HepG2 (cell line): ENCODE results near the gene ALOX5. TPM values are rescaled to one million over a fixed set of nuclear protein-coding genes. Genes with fewer than 3 reads are reported as not detected.

Experiments used
- ATAC-seq: fragments of 200-7000 bp; cut with Tn5 transposase; 3 replicates; pipeline ENCODE4 v1.9.1; 2020; ENCODE audit warnings: mild to moderate bottlenecking, moderate library complexity
- BruUV-seq: library from RNA; stranded (reverse); fragments of 400-500 nt; replicated peaks from 2 replicates; lab custom pipeline; 2021; lab: Mats Ljungman, UMichigan
- CTCF ChIA-PET: fragments of 300-600 bp; formaldehyde crosslinking; extraction: SDS; loops from one replicate; lab custom pipeline; 2021; ENCODE audit warnings: low total read pairs, inconsistent platforms, low intra/inter-chr PET ratio; lab: Yijun Ruan, JAX
- POLR2A ChIA-PET: fragments of 350-600 bp; sonication (Branson Sonifier 250); formaldehyde crosslinking; loops from one replicate; lab custom pipeline; 2020; ENCODE audit warnings: antibody characterized with exemption, inconsistent platforms; lab: Yijun Ruan, JAX
- DNase-seq: peaks from one replicate; pipeline ENCODE4 v3.0.0-alpha.2; 2015; ENCODE audit warnings: low spot score
- FAIRE-seq: peaks from 3 replicates; lab custom pipeline; 2011; peaks lifted over from hg19 to GRCh38; lab: Jason Lieb, UNC
- H2AFZ ChIP-seq: one replicate; pipeline ENCODE4 v1.6.1; 2011; ENCODE audit warnings: low read length, inconsistent platforms
- H3K27ac ChIP-seq: fragments of 300-600 bp; 3 replicates; pipeline ENCODE4 v1.8.0; 2011; ENCODE audit warnings: mixed run types, mild to moderate bottlenecking, mixed read lengths, low read length, inconsistent platforms; ENCODE audit not compliant: insufficient read depth; ENCODE audit errors: extremely low read length
- H3K27me3 ChIP-seq, 2 experiments: fragments of 200-600 bp in 1 of 2; 2 replicates in 1 of 2; 3 replicates in 1 of 2; pipeline versions ENCODE4 v1.6.0 to v1.8.0; 2011; ENCODE audit warnings: low read length in 2 of 2, mild to moderate bottlenecking in 2 of 2, moderate library complexity in 2 of 2, inconsistent platforms in 1 of 2; ENCODE audit not compliant: insufficient read depth in 2 of 2, control insufficient read depth in 1 of 2
- H3K36me3 ChIP-seq, 2 experiments: fragments of 200-600 bp in 1 of 2; replicated peaks in 1 of 2; 2 replicates in 1 of 2; 3 replicates in 1 of 2; pipeline versions ENCODE4 v1.5.1 to v1.8.0; 2011; ENCODE audit warnings: low read length in 2 of 2, inconsistent platforms in 1 of 2; ENCODE audit not compliant: insufficient read depth in 2 of 2, control insufficient read depth in 1 of 2
- H3K4me1 ChIP-seq: 2 replicates; pipeline ENCODE4 v1.5.1; 2012; ENCODE audit warnings: low read length, inconsistent platforms; ENCODE audit not compliant: insufficient read depth
- H3K4me2 ChIP-seq: 2 replicates; pipeline ENCODE4 v1.6.0; 2011; ENCODE audit warnings: low read depth, low read length, inconsistent platforms
- H3K4me3 ChIP-seq, 3 experiments: fragments of 200-600 bp in 1 of 3; sonication (generic), shearing (Covaris generic) in 1 of 3; replicated peaks in 1 of 3; 2 replicates each; pipeline ENCODE4 v1.5.1; 2011 to 2016; ENCODE audit warnings: low read length in 3 of 3, inconsistent platforms in 2 of 3, low read depth in 2 of 3, mild to moderate bottlenecking in 2 of 3, control low read depth in 1 of 3, mixed read lengths in 1 of 3; ENCODE audit not compliant: insufficient read depth in 1 of 3
- H3K79me2 ChIP-seq: one replicate; pipeline ENCODE4 v1.6.1; 2011; ENCODE audit warnings: low read length, inconsistent platforms; ENCODE audit not compliant: insufficient read depth
- H3K9ac ChIP-seq: 2 replicates; pipeline ENCODE4 v1.6.0; 2011; ENCODE audit warnings: mild to moderate bottlenecking, low read depth, low read length, inconsistent platforms; ENCODE audit not compliant: insufficient read depth
- H3K9me3 ChIP-seq: 2 replicates; pipeline ENCODE4 v1.5.1; 2012; ENCODE audit warnings: mild to moderate bottlenecking, low read length
- H4K20me1 ChIP-seq: 2 replicates; pipeline ENCODE4 v1.6.0; 2011; ENCODE audit warnings: inconsistent platforms, mild to moderate bottlenecking, low read length, moderate library complexity; ENCODE audit not compliant: insufficient read depth
- ARHGAP35 ChIP-seq: sonication (generic); formaldehyde crosslinking; IDR thresholded peaks from 2 replicates; pipeline ENCODE4 v1.9.0; 2022; ENCODE audit warnings: mild to moderate bottlenecking, inconsistent platforms, moderate library complexity, missing genetic modification reagents, borderline replicate concordance
- ATF7-NPFF ChIP-seq: sonication (generic); formaldehyde crosslinking; IDR thresholded peaks from 2 replicates; pipeline ENCODE4 v1.8.1; 2023; ENCODE audit warnings: mild to moderate bottlenecking, low read depth, missing genetic modification reagents, moderate library complexity
- CAMTA2 ChIP-seq: sonication (generic); formaldehyde crosslinking; IDR thresholded peaks from 2 replicates; pipeline ENCODE4 v1.4.0; 2020; ENCODE audit warnings: mild to moderate bottlenecking, missing genetic modification reagents, borderline replicate concordance
- NFIC ChIP-seq: IDR thresholded peaks from 2 replicates; pipeline ENCODE4 v1.6.1; 2012; ENCODE audit warnings: mild to moderate bottlenecking, low read length, inconsistent platforms
- RARA ChIP-seq: IDR thresholded peaks from 2 replicates; pipeline ENCODE4 v1.6.1; 2016; ENCODE audit warnings: missing genetic modification reagents, missing compliant biosample characterization
- XRCC5 ChIP-seq: fragments of 200-400 bp; formaldehyde crosslinking; optimal IDR thresholded peaks from 2 replicates; pipeline ENCODE3; 2017; ENCODE audit warnings: mild to moderate bottlenecking, low read length
- ZNF343 ChIP-seq: sonication (generic); formaldehyde crosslinking; IDR thresholded peaks from 2 replicates; pipeline ENCODE4 v1.4.0; 2020; ENCODE audit warnings: mild to moderate bottlenecking, missing genetic modification reagents
- ZNF646 ChIP-seq: sonication (generic); formaldehyde crosslinking; IDR thresholded peaks from 2 replicates; pipeline ENCODE4 v1.9.0; 2021; ENCODE audit warnings: mild to moderate bottlenecking, missing genetic modification reagents
- WGBS: methylation state at CpG from one replicate; pipeline ENCODE4 v1.1.6; 2017; ENCODE audit warnings: low lambda C conversion rate; 5-methylcytosine and 5-hydroxymethylcytosine counted together
- in situ Hi-C: cut with HindIII; loops from 2 replicates; pipeline ENCODE4 v1.10.0; 2017; ENCODE audit warnings: low pct_unique_long_range_greater_than_20kb; ENCODE audit not compliant: extremely low pct_ligation_motif_present
- intact Hi-C: fragments of 100-400 bp; cut with micrococcal nuclease; formaldehyde crosslinking; loops from one replicate; pipeline ENCODE4 v1.10.0; 2022; ENCODE audit not compliant: unreplicated experiment
- polyA plus RNA-seq, 8 experiments: library from polyadenylated mRNA; depleted of rRNA in 3 of 8; stranded (reverse) in 7 of 8; unstranded in 1 of 8; fragments of >200 nt; fragmentation: Illumina TruSeq in 4 of 8; extraction: Trizol in 4 of 8; gene quantifications; 2 replicates each; pipeline versions ENCODE4 v1.2.1 to v1.2.3, GENCODE V29; 2011 to 2016; ENCODE audit warnings: low read depth in 4 of 8, missing spikeins in 1 of 8, mixed read lengths in 1 of 8; ENCODE audit not compliant: insufficient read depth in 1 of 8
- total RNA-seq, 5 experiments: library from RNA; depleted of rRNA; stranded (reverse); fragments of >200 nt; fragmentation: Illumina TruSeq; extraction: Trizol; gene quantifications; 2 replicates each; pipeline ENCODE4 v1.2.3, GENCODE V29; 2016; ENCODE audit warnings: low read depth in 1 of 5
- TF ChIP-seq, protein P1 (sequence below): sonication (generic); formaldehyde crosslinking; IDR thresholded peaks from 2 replicates; pipeline ENCODE4 v1.5.0; 2020; ENCODE audit warnings: missing genetic modification reagents

Gene ALOX5
- total and polyA plus RNA-seq, 2 of the 13 experiments (the other 11 are each of a cell fraction or from before 2014, with no cell fraction given) = 0.04 TPM; not detected in 1

DNA sequence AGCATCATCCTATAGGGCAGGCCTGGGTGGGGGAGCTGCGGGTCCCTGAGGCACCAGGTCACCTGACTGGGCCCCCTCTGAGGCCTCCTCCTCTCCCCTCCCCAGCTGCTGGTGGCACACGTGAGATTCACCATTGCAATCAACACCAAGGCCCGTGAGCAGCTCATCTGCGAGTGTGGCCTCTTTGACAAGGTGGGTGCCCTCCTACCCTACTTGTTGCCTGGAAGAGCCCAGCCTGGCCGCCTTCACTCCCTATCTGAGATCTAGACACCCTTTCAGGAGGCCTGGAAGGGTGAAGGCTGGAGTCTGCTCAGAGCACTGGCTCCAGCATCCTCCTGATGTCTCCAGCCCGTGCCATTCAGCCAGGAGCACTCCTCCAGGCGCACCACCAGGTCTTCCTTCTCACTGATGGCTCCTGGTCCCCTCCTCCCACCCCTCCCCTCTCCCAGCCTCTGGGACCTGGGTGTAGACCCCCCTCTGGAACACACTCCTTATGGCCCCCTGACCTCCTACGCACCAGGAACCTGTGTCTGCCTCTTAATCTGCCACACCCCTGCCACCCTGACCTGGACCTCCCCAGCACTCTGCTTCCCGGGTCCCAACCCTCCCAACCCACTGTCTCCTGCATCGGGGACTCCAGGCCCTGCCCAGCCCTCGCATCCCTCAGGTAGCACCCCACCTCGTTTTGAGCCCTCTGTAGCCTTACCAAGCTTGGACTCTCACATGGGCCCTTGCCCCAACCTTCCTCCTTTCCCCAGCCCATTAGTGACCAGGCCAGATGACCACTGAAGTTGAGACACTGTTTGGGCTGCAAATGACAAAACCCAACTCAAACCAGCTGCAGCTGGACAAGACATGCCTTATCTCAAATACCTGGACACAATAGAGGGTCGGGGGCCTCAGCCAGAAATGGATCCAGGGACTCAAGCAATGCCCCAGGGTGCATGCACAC is 67.5 kb downstream of the ALOX5 start:
- no peak for FAIRE-seq

GRCh38 chr10:45442251-45442650 is 68.2 kb downstream of the ALOX5 start:
- Histone ChIP-seq H3K9ac (no peak overlapping the region), H3K27ac (no peak overlapping the region), H3K9me3 (no peaks in the 10 kb centered on the region), H3K4me3 (no peak overlapping the region), H2AFZ (no peak overlapping the region), H4K20me1 (no peaks in the 10 kb centered on the region), H3K36me3 (no peaks in the 10 kb centered on the region), H3K79me2 (no peaks in the 10 kb centered on the region), H3K27me3 (peaks cover 0 to 2% of the 10 kb centered on the region in 2 experiments; a peak in 1 of 5 replicates), H3K4me2 (no peak overlapping the region), H3K4me1 (peaks cover 17% of the 10 kb centered on the region)
- ATAC-seq (no peak; the same call in 2 of the 3 replicates), DNase-seq (no peak), FAIRE-seq (no peak)
- no TSS peak for BruUV-seq
- intact Hi-C loops = loop anchor here (10.0 kb wide), 1 partner anchor 437 kb away; the partner anchor contains the start of gene ZNF22
- ChIA-PET CTCF (no interaction called here), POLR2A (no interaction called here)
- 40% methylated on average over 2 of the region's 6 CpGs for WGBS
- in situ Hi-C loops = loop anchor here (10.0 to 25.0 kb wide), 2 partner anchors 207 to 430 kb away; partner anchors contain the start of gene ZNF22
- no peak for TF ChIP-seq ZNF646 (CRISPR knock-in tag)
- no peak for TF ChIP-seq ARHGAP35 (CRISPR knock-in tag)
- TF ChIP-seq, protein P1, sequence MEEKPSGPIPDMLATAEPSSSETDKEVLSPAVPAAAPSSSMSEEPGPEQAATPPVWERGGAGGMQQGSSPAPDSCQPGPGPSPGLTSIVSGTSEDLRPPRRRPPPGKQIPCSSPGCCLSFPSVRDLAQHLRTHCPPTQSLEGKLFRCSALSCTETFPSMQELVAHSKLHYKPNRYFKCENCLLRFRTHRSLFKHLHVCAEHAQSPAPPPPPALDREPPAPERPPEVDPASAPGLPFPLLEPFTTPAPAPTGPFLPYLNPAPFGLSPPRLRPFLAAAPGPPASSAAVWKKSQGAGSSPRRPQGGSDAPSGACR (CRISPR knock-in tag) = no peak
- no peak for TF ChIP-seq NFIC
- TF ChIP-seq RARA (CRISPR knock-in tag) = no peak
- no peak for TF ChIP-seq CAMTA2
- no peak for TF ChIP-seq XRCC5
- no peak for TF ChIP-seq ATF7-NPFF (CRISPR knock-in tag)

More for the DNA sequence above, 67.5 kb downstream of the ALOX5 start:
- no TSS peak for BruUV-seq
- in situ Hi-C loops (loop anchor here (10.0 to 25.0 kb wide), 2 partner anchors 207 to 429 kb away; partner anchors contain the start of gene ZNF22), intact Hi-C loops (loop anchor here (10.0 kb wide), 1 partner anchor 437 kb away; the partner anchor contains the start of gene ZNF22)
- Histone ChIP-seq H3K4me1 (peaks cover 23% of the 10 kb centered on the region), H3K4me2 (no peak overlapping the region), H3K36me3 (no peaks in the 10 kb centered on the region), H2AFZ (no peak overlapping the region), H3K27me3 (peaks cover 0 to 2% of the 10 kb centered on the region in 2 experiments; a peak in 1 of 5 replicates), H3K4me3 (no peak overlapping the region), H4K20me1 (no peaks in the 10 kb centered on the region), H3K9me3 (no peaks in the 10 kb centered on the region; the same call in 1 of the 2 replicates), H3K27ac (no peak overlapping the region), H3K79me2 (no peaks in the 10 kb centered on the region), H3K9ac (no peak overlapping the region)
- DNase-seq = no peak
- no peak for ATAC-seq
- TF ChIP-seq ZNF343 (CRISPR knock-in tag) = no peak
- ChIA-PET CTCF (no interaction called here), POLR2A (no interaction called here)
- 22% methylated on average over 11 of the region's 13 CpGs for WGBS
